Activated CD4-positive, alpha-beta memory T cell treated with anti-CD3 and anti-CD28 coated beads, Interleukin-2, amount 10 ng/mL, durations not matched to agents 7 days and 5 days (primary cell): ENCODE data around the gene CFAP77. TPM values are rescaled to one million over a fixed set of nuclear protein-coding genes. Genes with fewer than 3 reads are reported as not detected.

Source experiments
- CTCF ChIA-PET: fragments of 350-600 bp; sonication (Branson Sonifier 250); formaldehyde crosslinking; loops from one replicate; lab custom pipeline; 2021; ENCODE audit warnings: antibody characterized with exemption, inconsistent platforms; lab: Charles Lee
- POLR2A ChIA-PET: fragments of 350-600 bp; sonication (Branson Sonifier 250); formaldehyde crosslinking; loops from one replicate; lab custom pipeline; 2021; ENCODE audit warnings: antibody characterized with exemption; lab: Charles Lee
- DNase-seq: peaks from one replicate; pipeline ENCODE4 v3.0.0-alpha.2; 2020
- H3K27ac Mint-ChIP-seq: one replicate; pipeline ENCODE4 v1.8.0; 2021; ENCODE audit warnings: mild to moderate bottlenecking, mixed read lengths
- H3K27me3 Mint-ChIP-seq: one replicate; pipeline ENCODE4 v1.8.0; 2021; ENCODE audit warnings: mixed read lengths
- H3K36me3 Mint-ChIP-seq: one replicate; pipeline ENCODE4 v1.8.0; 2021; ENCODE audit warnings: low read depth, mixed read lengths
- H3K4me1 Mint-ChIP-seq: one replicate; pipeline ENCODE4 v1.8.0; 2021; ENCODE audit warnings: mixed read lengths
- H3K4me3 Mint-ChIP-seq: one replicate; pipeline ENCODE4 v1.8.0; 2021; ENCODE audit warnings: mild to moderate bottlenecking, mixed read lengths
- H3K9me3 Mint-ChIP-seq: one replicate; pipeline ENCODE4 v1.8.0; 2021; ENCODE audit warnings: mixed read lengths
- total RNA-seq, 2 experiments: library from RNA; stranded (reverse); gene quantifications; one replicate each; pipeline ENCODE4 v1.2.3, GENCODE V29; 2021

CFAP77 gene
- total RNA-seq, 2 experiments from 2014 or later = not detected

- POLR2A ChIA-PET = no interaction called here
- CTCF ChIA-PET = no interaction called here
- Mint-ChIP-seq H3K4me1 (no peaks in the 10 kb centered on the region), H3K27me3 (peaks cover 8% of the 10 kb centered on the region), H3K36me3 (no peaks in the 10 kb centered on the region), H3K4me3 (no peak overlapping the region), H3K27ac (no peak overlapping the region), H3K9me3 (no peaks in the 10 kb centered on the region)
- no peak for DNase-seq
Measured at GRCh38 chr9:132461971-132462370, 52.0 kb downstream of the CFAP77 start.

GRCh38 chr9:132464547-132464946, 54.5 kb downstream of the CFAP77 start:
- no peaks in the 10 kb centered on the region for H3K36me3 Mint-ChIP-seq

GRCh38 chr9:132465131-132465635, 55.2 kb downstream of the CFAP77 start:
- Mint-ChIP-seq H3K27ac (no peak overlapping the region), H3K9me3 (no peaks in the 10 kb centered on the region), H3K27me3 (peaks cover 18% of the 10 kb centered on the region), H3K4me3 (no peak overlapping the region), H3K36me3 (no peaks in the 10 kb centered on the region), H3K4me1 (no peaks in the 10 kb centered on the region)
- DNase-seq = no peak
- POLR2A ChIA-PET = no interaction called here
- CTCF ChIA-PET = no interaction called here

More at GRCh38 chr9:132464547-132464946, 54.5 kb downstream of the CFAP77 start:
- DNase-seq = no peak
- CTCF ChIA-PET = no interaction called here
- Mint-ChIP-seq H3K27ac (no peak overlapping the region), H3K4me1 (no peaks in the 10 kb centered on the region), H3K27me3 (peaks cover 18% of the 10 kb centered on the region), H3K9me3 (no peaks in the 10 kb centered on the region), H3K4me3 (no peak overlapping the region)
- POLR2A ChIA-PET = no interaction called here

GRCh38 chr9:132472199-132472598, 62.2 kb downstream of the CFAP77 start:
- POLR2A ChIA-PET = no interaction called here
- H3K27me3 Mint-ChIP-seq = peaks cover 15% of the 10 kb centered on the region

GRCh38 chr9:132472599-132472998, 62.6 kb downstream of the CFAP77 start:
- no peak overlapping the region for H3K4me3 Mint-ChIP-seq
- H3K4me1 Mint-ChIP-seq = no peaks in the 10 kb centered on the region
- no peaks in the 10 kb centered on the region for H3K36me3 Mint-ChIP-seq
- H3K9me3 Mint-ChIP-seq = no peaks in the 10 kb centered on the region
- H3K27me3 Mint-ChIP-seq = peaks cover 12% of the 10 kb centered on the region
- POLR2A ChIA-PET = no interaction called here
- CTCF ChIA-PET = no interaction called here
- no peak for DNase-seq
- no peak overlapping the region for H3K27ac Mint-ChIP-seq

More at GRCh38 chr9:132472199-132472598, 62.2 kb downstream of the CFAP77 start:
- Mint-ChIP-seq H3K4me1 (no peaks in the 10 kb centered on the region), H3K36me3 (no peaks in the 10 kb centered on the region), H3K4me3 (no peak overlapping the region), H3K27ac (no peak overlapping the region), H3K9me3 (no peaks in the 10 kb centered on the region)
- no peak for DNase-seq
- CTCF ChIA-PET = no interaction called here

- ChIA-PET POLR2A (no interaction called here), CTCF (no interaction called here)
- Mint-ChIP-seq H3K9me3 (no peaks in the 10 kb centered on the region), H3K36me3 (no peaks in the 10 kb centered on the region), H3K27me3 (peaks cover 8% of the 10 kb centered on the region), H3K4me3 (no peak overlapping the region), H3K4me1 (no peaks in the 10 kb centered on the region), H3K27ac (no peak overlapping the region)
- DNase-seq = no peak
Measured at GRCh38 chr9:132474253-132474652, 64.2 kb downstream of the CFAP77 start.

GRCh38 chr9:132478353-132479050, 68.5 kb downstream of the CFAP77 start:
- ChIA-PET POLR2A (no interaction called here), CTCF (no interaction called here)
- peaks cover 24% of the 10 kb centered on the region for H3K27me3 Mint-ChIP-seq

GRCh38 chr9:132479733-132480132, 69.7 kb downstream of the CFAP77 start:
- H3K27me3 Mint-ChIP-seq = peaks cover 20% of the 10 kb centered on the region
- no peak overlapping the region for H3K4me3 Mint-ChIP-seq
- CTCF ChIA-PET = no interaction called here
- no peak for DNase-seq
- no peaks in the 10 kb centered on the region for H3K4me1 Mint-ChIP-seq
- no peaks in the 10 kb centered on the region for H3K36me3 Mint-ChIP-seq
- H3K27ac Mint-ChIP-seq = no peak overlapping the region
- POLR2A ChIA-PET = no interaction called here
- no peaks in the 10 kb centered on the region for H3K9me3 Mint-ChIP-seq

More at GRCh38 chr9:132478353-132479050, 68.5 kb downstream of the CFAP77 start:
- no peak overlapping the region for H3K4me3 Mint-ChIP-seq
- DNase-seq = no peak
- no peaks in the 10 kb centered on the region for H3K4me1 Mint-ChIP-seq
- H3K27ac Mint-ChIP-seq = no peak overlapping the region
- no peaks in the 10 kb centered on the region for H3K9me3 Mint-ChIP-seq
- H3K36me3 Mint-ChIP-seq = no peaks in the 10 kb centered on the region

GRCh38 chr9:132481053-132481849, 71.2 kb downstream of the CFAP77 start:
- Mint-ChIP-seq H3K4me1 (no peaks in the 10 kb centered on the region), H3K27me3 (peaks cover 23% of the 10 kb centered on the region), H3K27ac (no peak overlapping the region), H3K36me3 (no peaks in the 10 kb centered on the region), H3K4me3 (no peak overlapping the region), H3K9me3 (no peaks in the 10 kb centered on the region)
- no peak for DNase-seq
- POLR2A ChIA-PET = no interaction called here
- CTCF ChIA-PET = no interaction called here

- Mint-ChIP-seq H3K27ac (no peak overlapping the region), H3K36me3 (no peaks in the 10 kb centered on the region), H3K9me3 (no peaks in the 10 kb centered on the region), H3K27me3 (peaks cover 27% of the 10 kb centered on the region), H3K4me3 (no peak overlapping the region), H3K4me1 (peaks cover 9% of the 10 kb centered on the region)
- ChIA-PET POLR2A (no interaction called here), CTCF (interaction anchor here (0.6 kb wide), 1 partner anchor 70 kb away, joined by 5 read pairs; no protein-coding TSS in a partner anchor)
- no peak for DNase-seq
Measured at GRCh38 chr9:132482196-132482813, 72.3 kb downstream of the CFAP77 start.

GRCh38 chr9:132485393-132485792, 75.4 kb downstream of the CFAP77 start:
- CTCF ChIA-PET = interaction anchor here (1.2 kb wide), 1 partner anchor 73 kb away, joined by 3 read pairs; no protein-coding TSS in a partner anchor
- Mint-ChIP-seq H3K36me3 (no peaks in the 10 kb centered on the region), H3K27ac (no peak overlapping the region), H3K9me3 (no peaks in the 10 kb centered on the region), H3K4me1 (peaks cover 22% of the 10 kb centered on the region), H3K27me3 (peaks cover 38% of the 10 kb centered on the region), H3K4me3 (no peak overlapping the region)
- no peak for DNase-seq
- POLR2A ChIA-PET = no interaction called here

GRCh38 chr9:132486706-132487350, 76.8 kb downstream of the CFAP77 start:
- DNase-seq = peak; percentile 61
- Mint-ChIP-seq H3K4me1 (peaks cover 22% of the 10 kb centered on the region), H3K4me3 (peak overlapping the region; percentile 61), H3K27ac (peak overlapping the region; percentile 83), H3K36me3 (no peaks in the 10 kb centered on the region), H3K9me3 (no peaks in the 10 kb centered on the region), H3K27me3 (peaks cover 42% of the 10 kb centered on the region)
- ChIA-PET CTCF (interaction anchor here (2.8 kb wide), 1 partner anchor 21 kb away, joined by 11 read pairs; no protein-coding TSS in a partner anchor), POLR2A (no interaction called here)
